Lower lobe of right lung (tissue), 2 donors: ENCODE results near the gene EHMT1. TPM values are rescaled to one million over a fixed set of nuclear protein-coding genes. Genes with fewer than 3 reads are reported as not detected.

ENCODE experiments used
- ATAC-seq, 2 donors: fragments of 200-7000 bp; cut with Tn5 transposase; one replicate each; pipeline ENCODE4 v1.9.1; 2020 to 2022; ENCODE audit warnings: mild to moderate bottlenecking in 2 of 2, moderate library complexity in 2 of 2
- DNase-seq: peaks from one replicate; pipeline ENCODE4 v3.0.0-alpha.2; 2020
- H3K27ac ChIP-seq: fragments of 200-600 bp; one replicate; pipeline ENCODE4 v1.8.0; 2022
- H3K27me3 ChIP-seq: fragments of 200-600 bp; one replicate; pipeline ENCODE4 v1.8.0; 2022; ENCODE audit warnings: low read depth
- H3K36me3 ChIP-seq: fragments of 200-600 bp; one replicate; pipeline ENCODE4 v1.8.0; 2022; ENCODE audit warnings: mild to moderate bottlenecking
- H3K4me1 ChIP-seq: fragments of 200-600 bp; one replicate; pipeline ENCODE4 v1.8.0; 2022
- H3K4me3 ChIP-seq: fragments of 200-600 bp; one replicate; pipeline ENCODE4 v1.8.0; 2022; ENCODE audit warnings: mild to moderate bottlenecking
- H3K9me3 ChIP-seq: fragments of 200-600 bp; one replicate; pipeline ENCODE4 v1.8.0; 2022
- CTCF ChIP-seq: fragments of 200-600 bp; IDR thresholded peaks from one replicate; pipeline ENCODE4 v1.8.0; 2022; ENCODE audit warnings: antibody characterized with exemption, mild to moderate bottlenecking
- intact Hi-C: fragments of 100-400 bp; cut with DNase I; formaldehyde crosslinking; loops from one replicate; pipeline ENCODE4 v1.11.0; 2022
- total RNA-seq: library from RNA; stranded (reverse); fragmentation: NEBNext Ultra II Directional; extraction: Animal tissue kit (Norgen Biotek cat#: 25700); gene quantifications from one replicate; pipeline ENCODE4 v1.2.1, GENCODE V29; 2021
- donor health status: DM: no; HTN: yes; CAD: no; lungs with severe emphysema.

EHMT1 gene
- total RNA-seq, 1 donor from 2014 or later, result 73.5 TPM

GRCh38 chr9:137613738-137614523, 4.9 kb upstream of the EHMT1 start:
- Histone ChIP-seq H3K27me3 (no peaks in the 10 kb centered on the region), H3K4me1 (peaks cover 49% of the 10 kb centered on the region), H3K4me3 (no peak overlapping the region), H3K36me3 (peaks cover 43% of the 10 kb centered on the region), H3K9me3 (no peaks in the 10 kb centered on the region), H3K27ac (peak overlapping the region; percentile 91)
- ATAC-seq, result no peak
- intact Hi-C loops, result no loop called here
- no peak for TF ChIP-seq CTCF
- no peak for DNase-seq

- H3K4me3 ChIP-seq, result no peak overlapping the region
- peaks cover 43% of the 10 kb centered on the region for H3K36me3 ChIP-seq
- no peaks in the 10 kb centered on the region for H3K27me3 ChIP-seq
- DNase-seq, result no peak
- no peaks in the 10 kb centered on the region for H3K9me3 ChIP-seq
- no peak for ATAC-seq
- intact Hi-C loops, result no loop called here
- TF ChIP-seq CTCF, result no peak
- peaks cover 45% of the 10 kb centered on the region for H3K4me1 ChIP-seq
- H3K27ac ChIP-seq, result peak overlapping the region; percentile 36
Observed at GRCh38 chr9:137614631-137615386, 4.0 kb upstream of the EHMT1 start.

GRCh38 chr9:137615387-137615871, 3.4 kb upstream of the EHMT1 start:
- ATAC-seq (no peak), DNase-seq (no peak)
- H3K9me3 ChIP-seq, result no peaks in the 10 kb centered on the region
- intact Hi-C loops, result no loop called here
- no peak overlapping the region for H3K4me3 ChIP-seq
- no peaks in the 10 kb centered on the region for H3K27me3 ChIP-seq
- TF ChIP-seq CTCF, result no peak
- peak overlapping the region; percentile 36 for H3K27ac ChIP-seq
- peaks cover 43% of the 10 kb centered on the region for H3K36me3 ChIP-seq
- peaks cover 51% of the 10 kb centered on the region for H3K4me1 ChIP-seq

GRCh38 chr9:137619240-137620047, 639 bp downstream of the EHMT1 start:
- H3K27ac ChIP-seq, result peak overlapping the region; percentile 82

More at GRCh38 chr9:137619240-137620047, 639 bp downstream of the EHMT1 start:
- ATAC-seq (peak; percentile 5), DNase-seq (peak; percentile 58)
- Histone ChIP-seq H3K4me1 (peaks cover 37% of the 10 kb centered on the region), H3K9me3 (no peaks in the 10 kb centered on the region), H3K27me3 (no peaks in the 10 kb centered on the region), H3K4me3 (peak overlapping the region; percentile 83), H3K36me3 (peaks cover 28% of the 10 kb centered on the region)
- no peak for TF ChIP-seq CTCF
- intact Hi-C loops, result no loop called here
